Endothelial cell (in vitro differentiated cells): ENCODE results near the gene ATP8A2. TPM values are rescaled to one million over a fixed set of nuclear protein-coding genes. Genes with fewer than 3 reads are reported as not detected.

Experiments
- DNase-seq: peaks from one replicate; pipeline ENCODE4 v3.0.0; 2021; ENCODE audit warnings: low spot score
- H3K27ac Mint-ChIP-seq: one replicate; pipeline ENCODE4 v1.8.0; 2021; ENCODE audit warnings: mixed read lengths, inconsistent platforms; ENCODE audit not compliant: unreplicated experiment
- H3K27me3 Mint-ChIP-seq: one replicate; pipeline ENCODE4 v1.8.0; 2021; ENCODE audit warnings: mild to moderate bottlenecking, moderate library complexity, mixed read lengths, inconsistent platforms; ENCODE audit not compliant: unreplicated experiment
- H3K36me3 Mint-ChIP-seq: one replicate; pipeline ENCODE4 v1.8.0; 2021; ENCODE audit warnings: mild to moderate bottlenecking, low read depth, mixed read lengths, inconsistent platforms; ENCODE audit not compliant: unreplicated experiment
- H3K4me1 Mint-ChIP-seq: one replicate; pipeline ENCODE4 v1.8.0; 2021; ENCODE audit warnings: mild to moderate bottlenecking, mixed read lengths, inconsistent platforms; ENCODE audit not compliant: unreplicated experiment
- H3K4me3 Mint-ChIP-seq: one replicate; pipeline ENCODE4 v1.8.0; 2021; ENCODE audit warnings: mild to moderate bottlenecking, mixed read lengths, inconsistent platforms; ENCODE audit not compliant: unreplicated experiment
- H3K9me3 Mint-ChIP-seq: one replicate; pipeline ENCODE4 v1.8.0; 2021; ENCODE audit warnings: mixed read lengths, inconsistent platforms; ENCODE audit not compliant: unreplicated experiment
- total RNA-seq: library from RNA; stranded (reverse); fragmentation: NEBNext Ultra II Directional; extraction: Animal tissue kit (Norgen Biotek cat#: 25700); gene quantifications from one replicate; pipeline ENCODE4 v1.2.1, GENCODE V29; 2021; ENCODE audit not compliant: unreplicated experiment
- TF ChIP-seq, protein P1 (sequence below): fragments of 200-600 bp; sonication (generic); IDR thresholded peaks from one replicate; pipeline ENCODE4 v1.5.0; 2021; ENCODE audit warnings: antibody characterized with exemption; ENCODE audit not compliant: unreplicated experiment

The ATP8A2 gene
- total RNA-seq, 1 donor from 2014 or later: 2.1 TPM

DNA sequence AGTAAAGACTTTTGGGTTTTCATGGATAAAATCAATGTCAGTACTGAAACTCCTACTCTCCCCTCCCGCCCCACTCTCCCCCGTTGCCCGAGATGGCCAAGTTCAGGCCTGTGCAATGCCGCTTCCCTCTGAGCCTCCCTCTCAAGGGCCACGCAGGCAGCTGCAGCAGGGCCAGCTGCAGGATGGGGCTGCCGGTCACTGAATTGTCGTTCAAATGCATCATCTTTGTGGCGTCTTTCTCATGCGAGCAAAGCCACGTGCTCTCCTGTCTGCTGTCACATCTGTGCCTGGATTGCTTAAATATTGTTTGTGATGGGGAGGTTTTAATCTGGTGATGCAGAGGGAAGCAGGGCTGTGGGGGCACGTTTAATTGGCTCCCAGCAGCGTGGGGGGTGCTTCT, 653.4 kb downstream of the ATP8A2 start:
- Mint-ChIP-seq H3K4me3 (no peak overlapping the region), H3K4me1 (peaks cover 44% of the 10 kb centered on the region), H3K27me3 (peaks cover 6% of the 10 kb centered on the region), H3K9me3 (no peaks in the 10 kb centered on the region), H3K36me3 (peaks cover 9% of the 10 kb centered on the region), H3K27ac (no peak overlapping the region)
- TF ChIP-seq, protein P1, sequence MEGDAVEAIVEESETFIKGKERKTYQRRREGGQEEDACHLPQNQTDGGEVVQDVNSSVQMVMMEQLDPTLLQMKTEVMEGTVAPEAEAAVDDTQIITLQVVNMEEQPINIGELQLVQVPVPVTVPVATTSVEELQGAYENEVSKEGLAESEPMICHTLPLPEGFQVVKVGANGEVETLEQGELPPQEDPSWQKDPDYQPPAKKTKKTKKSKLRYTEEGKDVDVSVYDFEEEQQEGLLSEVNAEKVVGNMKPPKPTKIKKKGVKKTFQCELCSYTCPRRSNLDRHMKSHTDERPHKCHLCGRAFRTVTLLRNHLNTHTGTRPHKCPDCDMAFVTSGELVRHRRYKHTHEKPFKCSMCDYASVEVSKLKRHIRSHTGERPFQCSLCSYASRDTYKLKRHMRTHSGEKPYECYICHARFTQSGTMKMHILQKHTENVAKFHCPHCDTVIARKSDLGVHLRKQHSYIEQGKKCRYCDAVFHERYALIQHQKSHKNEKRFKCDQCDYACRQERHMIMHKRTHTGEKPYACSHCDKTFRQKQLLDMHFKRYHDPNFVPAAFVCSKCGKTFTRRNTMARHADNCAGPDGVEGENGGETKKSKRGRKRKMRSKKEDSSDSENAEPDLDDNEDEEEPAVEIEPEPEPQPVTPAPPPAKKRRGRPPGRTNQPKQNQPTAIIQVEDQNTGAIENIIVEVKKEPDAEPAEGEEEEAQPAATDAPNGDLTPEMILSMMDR: no peak
- no peak for DNase-seq

DNA sequence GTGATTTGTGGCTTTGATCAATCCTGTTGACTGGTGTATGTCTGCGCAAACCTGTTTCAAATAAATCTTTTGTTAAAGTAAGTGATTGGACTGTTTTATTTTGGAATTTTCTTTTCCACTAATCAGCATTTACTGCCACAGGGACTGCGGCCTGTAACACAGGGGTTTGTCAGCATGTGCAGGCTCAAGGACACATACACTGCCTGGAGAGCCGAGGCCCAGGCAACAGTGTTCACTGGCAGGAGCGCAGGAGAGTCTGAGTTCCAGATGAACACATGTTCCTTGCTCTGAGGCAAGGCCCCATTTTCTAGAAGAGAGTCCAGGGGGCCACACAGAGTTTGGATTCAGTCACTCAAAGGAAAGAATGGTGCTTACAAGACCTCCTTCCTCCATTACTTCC, 654.0 kb downstream of the ATP8A2 start:
- DNase-seq: no peak
- H3K9me3 Mint-ChIP-seq: peaks cover 3% of the 10 kb centered on the region
- H3K27me3 Mint-ChIP-seq: peaks cover 8% of the 10 kb centered on the region
- no peak overlapping the region for H3K4me3 Mint-ChIP-seq
- H3K36me3 Mint-ChIP-seq: peaks cover 14% of the 10 kb centered on the region
- peaks cover 44% of the 10 kb centered on the region for H3K4me1 Mint-ChIP-seq
- H3K27ac Mint-ChIP-seq: no peak overlapping the region
- TF ChIP-seq, protein P1: no peak

DNA sequence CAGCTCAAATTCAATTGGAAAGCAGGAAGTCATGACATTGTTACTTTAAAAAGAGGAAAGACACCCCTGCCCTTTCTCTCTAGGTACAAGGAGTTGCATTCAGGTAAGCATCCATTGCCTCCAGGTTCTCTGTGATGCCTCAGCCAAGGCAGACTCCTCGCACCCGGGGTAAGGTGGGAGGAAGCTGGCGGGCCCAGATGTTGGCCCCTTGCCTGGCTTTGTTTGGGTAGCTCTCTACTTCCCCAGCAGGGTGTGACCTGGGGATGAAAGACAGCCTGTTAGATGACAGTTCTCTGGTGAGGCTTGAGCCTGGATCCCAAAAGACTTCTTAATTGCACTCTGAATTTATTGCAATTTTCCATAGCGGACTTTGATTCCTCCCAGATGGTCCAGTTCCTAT, 654.4 kb downstream of the ATP8A2 start:
- DNase-seq: no peak
- peaks cover 12% of the 10 kb centered on the region for H3K36me3 Mint-ChIP-seq
- H3K27me3 Mint-ChIP-seq: peaks cover 8% of the 10 kb centered on the region
- peaks cover 7% of the 10 kb centered on the region for H3K9me3 Mint-ChIP-seq
- TF ChIP-seq, protein P1: no peak
- no peak overlapping the region for H3K4me3 Mint-ChIP-seq
- no peak overlapping the region for H3K27ac Mint-ChIP-seq
- peaks cover 41% of the 10 kb centered on the region for H3K4me1 Mint-ChIP-seq

DNA sequence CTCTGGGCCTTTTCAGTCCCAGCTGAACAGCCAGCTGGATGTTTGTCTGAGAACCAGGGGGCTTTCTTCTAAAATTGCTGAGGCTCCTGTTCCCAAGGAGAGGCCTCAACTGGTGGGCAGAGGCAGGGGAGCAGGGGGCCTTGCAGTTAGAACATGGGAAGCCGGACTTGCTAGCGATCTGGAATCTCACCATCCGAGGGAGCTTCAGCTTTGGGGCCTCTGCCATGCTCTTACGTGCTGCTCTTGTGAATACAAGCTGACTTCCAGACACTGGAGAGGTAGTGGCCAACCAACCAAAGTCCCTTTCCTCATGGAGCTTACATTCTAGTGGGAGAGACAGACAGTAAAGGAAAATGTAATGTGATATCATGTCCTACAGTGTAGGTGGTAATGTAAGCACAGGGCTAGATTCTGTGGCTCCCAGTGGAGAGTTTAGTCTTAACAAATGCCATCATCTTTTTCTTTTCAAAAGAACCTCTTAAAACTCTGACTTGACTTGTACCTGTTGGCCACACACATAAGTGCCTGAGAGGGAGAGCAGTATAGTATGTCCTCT, 657.9 kb downstream of the ATP8A2 start:
- DNase-seq: no peak
- H3K4me1 Mint-ChIP-seq: peaks cover 28% of the 10 kb centered on the region
- TF ChIP-seq, protein P1: no peak
- peaks cover 12% of the 10 kb centered on the region for H3K9me3 Mint-ChIP-seq
- H3K27ac Mint-ChIP-seq: no peak overlapping the region
- H3K36me3 Mint-ChIP-seq: peaks cover 23% of the 10 kb centered on the region
- H3K27me3 Mint-ChIP-seq: peaks cover 10% of the 10 kb centered on the region
- H3K4me3 Mint-ChIP-seq: no peak overlapping the region

DNA sequence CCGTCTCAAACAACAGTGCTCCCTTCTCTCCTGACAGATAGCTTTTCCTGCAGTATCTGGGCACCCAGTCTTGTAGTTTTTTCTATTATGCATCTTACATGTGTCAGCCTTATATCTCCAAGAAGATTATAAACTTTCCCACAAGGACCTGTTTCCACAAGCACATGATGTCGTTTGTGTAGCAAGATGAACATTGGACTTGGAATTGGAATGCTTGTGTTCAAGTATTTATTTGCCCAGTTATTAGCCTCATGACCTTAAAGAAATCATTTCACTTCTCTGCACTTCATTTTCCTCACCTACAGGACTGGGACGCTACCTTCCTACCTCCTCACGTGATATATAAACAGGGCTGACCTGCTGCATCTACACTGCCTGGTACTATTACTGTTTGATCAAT, 658.6 kb downstream of the ATP8A2 start:
- H3K9me3 Mint-ChIP-seq: peaks cover 12% of the 10 kb centered on the region
- no peak overlapping the region for H3K4me3 Mint-ChIP-seq
- peaks cover 8% of the 10 kb centered on the region for H3K27me3 Mint-ChIP-seq
- H3K4me1 Mint-ChIP-seq: peaks cover 22% of the 10 kb centered on the region
- no peak for DNase-seq
- peaks cover 23% of the 10 kb centered on the region for H3K36me3 Mint-ChIP-seq
- TF ChIP-seq, protein P1: no peak
- peak overlapping the region; percentile 94 for H3K27ac Mint-ChIP-seq
